Measurements from ENCODE around the gene CAMSAP1.

GRCh38 chr9:135773530-135774238, 133.7 kb downstream of the CAMSAP1 start:
- no peak for TF ChIP-seq CTCF (IDR thresholded peaks at IDR 0.05)
- no peak for TF ChIP-seq POLR2A (IDR thresholded peaks at IDR 0.05)
